Neural progenitor cell (in vitro differentiated cells): ENCODE measurements around the gene SIPA1L2. TPM values are rescaled to one million over a fixed set of nuclear protein-coding genes. Genes with fewer than 3 reads are reported as not detected.

ENCODE experiments used
- DNase-seq: peaks from one replicate; pipeline ENCODE4 v3.0.0-alpha.2; 2016; ENCODE audit warnings: low spot score
- H2AFZ ChIP-seq: fragments of 200-600 bp; sonication (generic); replicated peaks from 2 replicates; pipeline ENCODE4 v1.6.1; 2016; ENCODE audit warnings: antibody characterized with exemption
- H3F3A ChIP-seq: fragments of 200-600 bp; sonication (generic); 2 replicates; pipeline ENCODE4 v1.6.1; 2016; ENCODE audit warnings: antibody characterized with exemption, low read depth
- H3K27ac ChIP-seq: fragments of 200-600 bp; sonication (generic); 2 replicates; pipeline ENCODE4 v1.5.1; 2016; ENCODE audit warnings: mild to moderate bottlenecking
- H3K27me3 ChIP-seq: fragments of 200-600 bp; sonication (generic); 2 replicates; pipeline ENCODE4 v1.6.1; 2016; ENCODE audit warnings: mild to moderate bottlenecking, moderate library complexity
- H3K36me3 ChIP-seq: fragments of 200-600 bp; sonication (generic); 2 replicates; pipeline ENCODE4 v1.5.1; 2016
- H3K4me1 ChIP-seq: fragments of 200-600 bp; sonication (generic); 2 replicates; pipeline ENCODE4 v1.6.1; 2016; ENCODE audit warnings: mixed run types
- H3K4me2 ChIP-seq: fragments of 200-600 bp; sonication (generic); 2 replicates; pipeline ENCODE4 v1.6.1; 2016
- H3K4me3 ChIP-seq: fragments of 200-600 bp; sonication (generic); 2 replicates; pipeline ENCODE4 v1.5.1; 2016
- H3K79me2 ChIP-seq: fragments of 200-600 bp; sonication (generic); 2 replicates; pipeline ENCODE4 v1.6.1; 2016; ENCODE audit warnings: low read depth
- H3K9ac ChIP-seq: fragments of 200-600 bp; sonication (generic); 2 replicates; pipeline ENCODE4 v1.6.1; 2016
- H3K9me3 ChIP-seq: fragments of 200-600 bp; sonication (generic); 2 replicates; pipeline ENCODE4 v1.5.1; 2016; ENCODE audit warnings: low read depth
- H4K20me1 ChIP-seq: fragments of 200-600 bp; sonication (generic); 2 replicates; pipeline ENCODE4 v1.6.1; 2016; ENCODE audit warnings: low read depth
- H3K27ac Mint-ChIP-seq: 3 replicates; pipeline ENCODE4 v1.8.0; 2021; ENCODE audit warnings: mixed read lengths
- H3K27me3 Mint-ChIP-seq: 2 replicates; pipeline ENCODE4 v1.8.0; 2022; ENCODE audit warnings: low read depth, mild to moderate bottlenecking, inconsistent platforms, moderate library complexity, mixed read lengths; ENCODE audit not compliant: insufficient read depth
- H3K36me3 Mint-ChIP-seq: 3 replicates; pipeline ENCODE4 v1.8.0; 2021; ENCODE audit warnings: mixed read lengths
- H3K4me1 Mint-ChIP-seq: 3 replicates; pipeline ENCODE4 v1.8.0; 2021; ENCODE audit warnings: mixed read lengths
- H3K4me3 Mint-ChIP-seq: 3 replicates; pipeline ENCODE4 v1.8.0; 2021; ENCODE audit warnings: mild to moderate bottlenecking, moderate library complexity, mixed read lengths
- H3K9me3 Mint-ChIP-seq: 3 replicates; pipeline ENCODE4 v1.8.0; 2020; ENCODE audit warnings: mixed read lengths
- EZH2 ChIP-seq: fragments of 200-600 bp; sonication (generic); IDR thresholded peaks from 2 replicates; pipeline ENCODE4 v1.6.1; 2017; ENCODE audit warnings: antibody characterized with exemption, mild to moderate bottlenecking, moderate library complexity
- EZH2phosphoT487 ChIP-seq: fragments of 200-600 bp; sonication (generic); IDR thresholded peaks from 2 replicates; pipeline ENCODE4 v1.6.1; 2017; ENCODE audit warnings: antibody characterized with exemption
- total RNA-seq: library from RNA; depleted of rRNA; stranded (reverse); fragments of >200 nt; gene quantifications from 2 replicates; pipeline ENCODE4 v1.2.3, GENCODE V29; 2015; ENCODE audit warnings: low replicate concordance
- TF ChIP-seq, protein P1 (sequence below): fragments of 200-600 bp; sonication (generic); IDR thresholded peaks from 2 replicates; pipeline ENCODE4 v1.5.1; 2017; ENCODE audit warnings: antibody characterized with exemption, mild to moderate bottlenecking

Gene SIPA1L2
- total RNA-seq, 1 donor from 2014 or later: 24.8 TPM

DNA sequence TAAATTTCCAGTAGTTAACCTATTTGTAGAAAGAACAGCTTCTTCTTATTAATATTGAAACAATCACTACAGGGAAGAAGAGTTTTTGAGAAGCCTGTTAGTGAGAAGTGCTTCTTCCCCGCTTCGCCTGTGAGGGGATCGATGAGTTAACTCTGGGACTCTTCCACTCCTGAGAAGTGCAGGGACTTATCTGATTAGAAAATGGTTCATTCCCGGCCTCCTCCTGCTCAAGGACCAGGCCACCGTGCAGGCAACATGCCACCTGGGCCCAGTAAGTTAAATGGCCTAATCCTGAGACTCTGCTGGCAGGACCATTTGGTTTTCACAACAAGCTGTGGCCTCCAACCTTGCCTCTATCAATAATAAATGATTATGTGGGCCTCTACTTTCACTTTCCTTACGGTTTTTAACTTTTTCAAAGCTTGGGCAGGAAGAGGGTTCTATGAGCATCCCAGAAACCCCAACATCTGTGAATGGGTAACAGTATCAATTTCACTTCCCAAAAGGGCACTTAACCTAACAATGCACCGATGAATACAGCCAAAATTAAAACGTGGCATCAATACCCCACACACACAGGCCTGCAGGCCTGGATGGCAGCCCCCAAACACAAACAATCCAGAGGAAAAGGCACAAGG is 33.1 kb downstream of the SIPA1L2 start:
- Mint-ChIP-seq H3K4me1 (peaks cover 81% of the 10 kb centered on the region), H3K36me3 (peaks cover 12% of the 10 kb centered on the region), H3K27ac (peak overlapping the region; percentile 95), H3K27me3 (peaks cover 3% of the 10 kb centered on the region), H3K4me3 (peak overlapping the region; percentile 61), H3K9me3 (no peaks in the 10 kb centered on the region)
- Histone ChIP-seq H3K9me3 (no peaks in the 10 kb centered on the region), H3K9ac (no peak overlapping the region), H3K27ac (no peak overlapping the region), H3K4me2 (no peak overlapping the region), H3K4me1 (peaks cover 52% of the 10 kb centered on the region), H3F3A (peaks cover 18% of the 10 kb centered on the region), H3K79me2 (peaks cover 6% of the 10 kb centered on the region), H2AFZ (no peak overlapping the region), H3K36me3 (no peaks in the 10 kb centered on the region), H4K20me1 (peaks cover 5% of the 10 kb centered on the region), H3K4me3 (no peak overlapping the region), H3K27me3 (no peaks in the 10 kb centered on the region)
- DNase-seq: peak; percentile 51
- TF ChIP-seq EZH2: no peak
- no peak for TF ChIP-seq EZH2phosphoT487
- TF ChIP-seq, protein P1, sequence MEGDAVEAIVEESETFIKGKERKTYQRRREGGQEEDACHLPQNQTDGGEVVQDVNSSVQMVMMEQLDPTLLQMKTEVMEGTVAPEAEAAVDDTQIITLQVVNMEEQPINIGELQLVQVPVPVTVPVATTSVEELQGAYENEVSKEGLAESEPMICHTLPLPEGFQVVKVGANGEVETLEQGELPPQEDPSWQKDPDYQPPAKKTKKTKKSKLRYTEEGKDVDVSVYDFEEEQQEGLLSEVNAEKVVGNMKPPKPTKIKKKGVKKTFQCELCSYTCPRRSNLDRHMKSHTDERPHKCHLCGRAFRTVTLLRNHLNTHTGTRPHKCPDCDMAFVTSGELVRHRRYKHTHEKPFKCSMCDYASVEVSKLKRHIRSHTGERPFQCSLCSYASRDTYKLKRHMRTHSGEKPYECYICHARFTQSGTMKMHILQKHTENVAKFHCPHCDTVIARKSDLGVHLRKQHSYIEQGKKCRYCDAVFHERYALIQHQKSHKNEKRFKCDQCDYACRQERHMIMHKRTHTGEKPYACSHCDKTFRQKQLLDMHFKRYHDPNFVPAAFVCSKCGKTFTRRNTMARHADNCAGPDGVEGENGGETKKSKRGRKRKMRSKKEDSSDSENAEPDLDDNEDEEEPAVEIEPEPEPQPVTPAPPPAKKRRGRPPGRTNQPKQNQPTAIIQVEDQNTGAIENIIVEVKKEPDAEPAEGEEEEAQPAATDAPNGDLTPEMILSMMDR: no peak

- H3K9ac ChIP-seq: no peak overlapping the region
- DNase-seq: peak; percentile 85
- TF ChIP-seq, protein P1: no peak
- no peak for TF ChIP-seq EZH2phosphoT487
- TF ChIP-seq EZH2: no peak
These were observed 34.9 kb downstream of the SIPA1L2 start for GRCh38 chr1:232594768-232595698.

GRCh38 chr1:232593717-232594502 is 36.0 kb downstream of the SIPA1L2 start:
- Histone ChIP-seq H3K36me3 (no peaks in the 10 kb centered on the region), H3F3A (peaks cover 18% of the 10 kb centered on the region), H2AFZ (no peak overlapping the region), H4K20me1 (peaks cover 5% of the 10 kb centered on the region), H3K4me1 (peaks cover 60% of the 10 kb centered on the region), H3K27ac (no peak overlapping the region), H3K9me3 (no peaks in the 10 kb centered on the region), H3K4me3 (no peak overlapping the region), H3K9ac (no peak overlapping the region), H3K27me3 (no peaks in the 10 kb centered on the region), H3K79me2 (peaks cover 6% of the 10 kb centered on the region), H3K4me2 (peak overlapping the region; percentile 7)
- Mint-ChIP-seq H3K9me3 (peaks cover 3% of the 10 kb centered on the region), H3K4me3 (peak overlapping the region; percentile 21), H3K4me1 (peaks cover 74% of the 10 kb centered on the region), H3K27ac (peak overlapping the region; percentile 61), H3K36me3 (peaks cover 22% of the 10 kb centered on the region), H3K27me3 (peaks cover 3% of the 10 kb centered on the region)
- TF ChIP-seq, protein P1: no peak
- TF ChIP-seq EZH2 (no peak), EZH2phosphoT487 (no peak)
- no peak for DNase-seq

More at GRCh38 chr1:232594768-232595698, 34.9 kb downstream of the SIPA1L2 start:
- Mint-ChIP-seq H3K9me3 (peaks cover under 1% of the 10 kb centered on the region), H3K36me3 (peaks cover 21% of the 10 kb centered on the region), H3K27me3 (peaks cover 3% of the 10 kb centered on the region), H3K4me1 (peaks cover 83% of the 10 kb centered on the region), H3K27ac (peak overlapping the region; percentile 80), H3K4me3 (peak overlapping the region; percentile 70)
- H3K27me3 ChIP-seq: no peaks in the 10 kb centered on the region
- peaks cover 5% of the 10 kb centered on the region for H4K20me1 ChIP-seq
- no peak overlapping the region for H2AFZ ChIP-seq
- H3K4me3 ChIP-seq: no peak overlapping the region
- H3K9me3 ChIP-seq: no peaks in the 10 kb centered on the region
- peaks cover 18% of the 10 kb centered on the region for H3F3A ChIP-seq
- peaks cover 6% of the 10 kb centered on the region for H3K79me2 ChIP-seq
- H3K27ac ChIP-seq: peak overlapping the region; percentile 4
- peaks cover 60% of the 10 kb centered on the region for H3K4me1 ChIP-seq
- no peaks in the 10 kb centered on the region for H3K36me3 ChIP-seq
- peak overlapping the region; percentile 63 for H3K4me2 ChIP-seq
